CD4-positive, CD25-positive, alpha-beta regulatory T cell (primary cell): ENCODE measurements around the gene DEF6. TPM values are rescaled to one million over a fixed set of nuclear protein-coding genes. Genes with fewer than 3 reads are reported as not detected.

Experiments used
- ATAC-seq, 2 donors: fragments of 150-1000 bp; cut with Tn5 transposase; one replicate each; pipeline ENCODE4 v1.10.0; 2021; ENCODE audit warnings: low read depth in 2 of 2, moderate number of reproducible peaks in 2 of 2, moderate library complexity in 1 of 2
- DNase-seq, 3 donors: peaks; one replicate each; pipeline versions ENCODE4 v3.0.0 to v3.0.0-alpha.2; 2012 to 2022; ENCODE audit warnings: mixed read lengths in 1 of 3
- H3K27ac ChIP-seq: one replicate; pipeline ENCODE4 v1.7.0; 2013; ENCODE audit warnings: mild to moderate bottlenecking, low read length; ENCODE audit not compliant: insufficient read depth, poor library complexity, severe bottlenecking
- H3K27me3 ChIP-seq: one replicate; pipeline ENCODE4 v1.7.0; 2013; ENCODE audit warnings: low read length; ENCODE audit not compliant: control insufficient read depth, insufficient read depth
- H3K36me3 ChIP-seq: one replicate; pipeline ENCODE4 v1.7.0; 2013; ENCODE audit warnings: mild to moderate bottlenecking, low read length, moderate library complexity; ENCODE audit not compliant: control insufficient read depth, insufficient read depth
- H3K4me1 ChIP-seq: 2 replicates; pipeline ENCODE4 v1.7.0; 2013; ENCODE audit warnings: mild to moderate bottlenecking, low read length; ENCODE audit not compliant: insufficient read depth, control insufficient read depth, poor library complexity, severe bottlenecking
- H3K4me3 ChIP-seq: one replicate; pipeline ENCODE4 v1.7.0; 2013; ENCODE audit warnings: low read depth, mild to moderate bottlenecking, low read length, moderate library complexity
- H3K9me3 ChIP-seq, 2 experiments: 1 replicate in 1 of 2; 2 replicates in 1 of 2; pipeline ENCODE4 v1.7.0; 2013; ENCODE audit warnings: low read length in 2 of 2, mild to moderate bottlenecking in 1 of 2, moderate library complexity in 1 of 2; ENCODE audit not compliant: control insufficient read depth in 2 of 2
- H3K27ac Mint-ChIP-seq, 3 donors: one replicate each; pipeline ENCODE4 v1.8.0; 2020 to 2022; ENCODE audit warnings: mild to moderate bottlenecking in 3 of 3, mixed read lengths in 3 of 3, moderate library complexity in 2 of 3
- H3K27me3 Mint-ChIP-seq: one replicate; pipeline ENCODE4 v1.8.0; 2022; ENCODE audit warnings: mild to moderate bottlenecking, mixed read lengths
- H3K36me3 Mint-ChIP-seq: one replicate; pipeline ENCODE4 v1.8.0; 2020; ENCODE audit warnings: mixed read lengths
- H3K4me1 Mint-ChIP-seq, 4 donors: one replicate each; pipeline ENCODE4 v1.8.0; 2020 to 2022; ENCODE audit warnings: mixed read lengths in 4 of 4, mild to moderate bottlenecking in 1 of 4
- H3K4me3 Mint-ChIP-seq, 4 donors: one replicate each; pipeline ENCODE4 v1.8.0; 2020 to 2022; ENCODE audit warnings: mild to moderate bottlenecking in 4 of 4, mixed read lengths in 4 of 4, moderate library complexity in 3 of 4
- H3K9me3 Mint-ChIP-seq, 7 donors: one replicate each; pipeline ENCODE4 v1.8.0; 2020 to 2022; ENCODE audit warnings: mixed read lengths in 7 of 7, mild to moderate bottlenecking in 3 of 7, moderate library complexity in 2 of 7
- polyA plus RNA-seq, 4 donors: library from polyadenylated mRNA; unstranded; fragments of 300-500 nt; fragmentation: Illumina TruSeq; gene quantifications; one replicate each; pipeline ENCODE4 v1.2.3, GENCODE V29; 2021
- total RNA-seq: library from RNA; stranded (reverse); gene quantifications from one replicate; pipeline ENCODE4 v1.2.3, GENCODE V29; 2022

DEF6 gene
- total and polyA plus RNA-seq, 5 donors from 2014 or later = 134 to 247 (median 141) TPM

GRCh38 chr6:35259194-35259947 is 38.2 kb upstream of the DEF6 start, which contains the start of gene ZNF76:
Gene ZNF76, plus strand, starts transcription at chr6:35259735. Its CDS starts 21,417 bp downstream, at chr6:35281152.
- H3K4me3 Mint-ChIP-seq = peak within 1 kb of the TSS; percentile 93 to 97 (median 97)

GRCh38 chr6:35259948-35260590 is 37.5 kb upstream of the DEF6 start:
- Histone ChIP-seq H3K9me3 (no peaks in the 10 kb centered on the region), H3K27ac (peak overlapping the region; percentile 97), H3K36me3 (no peaks in the 10 kb centered on the region), H3K4me1 (peaks cover 32% of the 10 kb centered on the region), H3K4me3 (peak overlapping the region; percentile 76), H3K27me3 (no peaks in the 10 kb centered on the region)
- peak; percentile 72 to 83 (median 77) for DNase-seq
- no peaks in the 10 kb centered on the region for H3K36me3 Mint-ChIP-seq
- no peaks in the 10 kb centered on the region for H3K27me3 Mint-ChIP-seq
- peak overlapping the region; percentile 93 to 95 (median 93) for H3K4me3 Mint-ChIP-seq
- H3K9me3 Mint-ChIP-seq = no peaks in the 10 kb centered on the region
- ATAC-seq = peak; percentile 30 to 43
- peaks cover 23 to 64% (median 47%) of the 10 kb centered on the region in 4 donors for H3K4me1 Mint-ChIP-seq
- peak overlapping the region; percentile 99 to 100 (median 99) for H3K27ac Mint-ChIP-seq

More at GRCh38 chr6:35259194-35259947, 38.2 kb upstream of the DEF6 start, which contains the start of gene ZNF76:
- no peaks in the 10 kb centered on the region for H3K9me3 Mint-ChIP-seq
- H3K27me3 Mint-ChIP-seq = no peaks in the 10 kb centered on the region
- DNase-seq = peak; percentile 91 to 94 (median 91)
- Histone ChIP-seq H3K4me1 (peaks cover 32% of the 10 kb centered on the region), H3K27ac (peak within 1 kb of the TSS; percentile 97), H3K9me3 (no peaks in the 10 kb centered on the region), H3K4me3 (peak within 1 kb of the TSS; percentile 77), H3K27me3 (no peaks in the 10 kb centered on the region), H3K36me3 (no peaks in the 10 kb centered on the region)
- H3K36me3 Mint-ChIP-seq = no peaks in the 10 kb centered on the region
- peaks cover 22 to 59% (median 47%) of the 10 kb centered on the region in 4 donors for H3K4me1 Mint-ChIP-seq
- peak within 1 kb of the TSS; percentile 99 to 100 (median 99) for H3K27ac Mint-ChIP-seq
- peak; percentile 85 for ATAC-seq

- ATAC-seq (no peak), DNase-seq (no peak)
- Mint-ChIP-seq H3K4me3 (peak overlapping the region; percentile 93 to 95 (median 93)), H3K27ac (peak overlapping the region; percentile 99 to 100 (median 99)), H3K27me3 (no peaks in the 10 kb centered on the region), H3K36me3 (no peaks in the 10 kb centered on the region), H3K9me3 (no peaks in the 10 kb centered on the region), H3K4me1 (peaks cover 28 to 70% (median 50%) of the 10 kb centered on the region in 4 donors)
- Histone ChIP-seq H3K4me1 (peaks cover 32% of the 10 kb centered on the region), H3K4me3 (peak overlapping the region; percentile 76), H3K9me3 (no peaks in the 10 kb centered on the region), H3K36me3 (no peaks in the 10 kb centered on the region), H3K27ac (peak overlapping the region; percentile 97), H3K27me3 (no peaks in the 10 kb centered on the region)
These were observed 36.7 kb upstream of the DEF6 start for GRCh38 chr6:35260591-35261570.

- ATAC-seq = no peak
- H3K4me3 ChIP-seq = no peak overlapping the region
- no peak for DNase-seq
- Mint-ChIP-seq H3K36me3 (peaks cover 2% of the 10 kb centered on the region), H3K4me3 (peak overlapping the region in 3 of 4 donors; percentile 0 to 71 (median 27)), H3K4me1 (peaks cover 31 to 70% (median 52%) of the 10 kb centered on the region in 4 donors), H3K9me3 (no peaks in the 10 kb centered on the region), H3K27ac (peak overlapping the region; percentile 8 to 82 (median 27)), H3K27me3 (no peaks in the 10 kb centered on the region)
- no peaks in the 10 kb centered on the region for H3K9me3 ChIP-seq
- no peaks in the 10 kb centered on the region for H3K36me3 ChIP-seq
- peak overlapping the region; percentile 97 for H3K27ac ChIP-seq
- peaks cover 32% of the 10 kb centered on the region for H3K4me1 ChIP-seq
- no peaks in the 10 kb centered on the region for H3K27me3 ChIP-seq
These were observed 35.0 kb upstream of the DEF6 start for GRCh38 chr6:35262596-35262995.

GRCh38 chr6:35264550-35265274 is 32.9 kb upstream of the DEF6 start:
- ATAC-seq = no peak
- peaks cover 38 to 67% (median 55%) of the 10 kb centered on the region in 4 donors for H3K4me1 Mint-ChIP-seq
- peaks cover 10% of the 10 kb centered on the region for H3K36me3 Mint-ChIP-seq
- H3K27me3 Mint-ChIP-seq = no peaks in the 10 kb centered on the region
- H3K4me1 ChIP-seq = peaks cover 18% of the 10 kb centered on the region
- H3K27ac ChIP-seq = no peak overlapping the region
- H3K27ac Mint-ChIP-seq = peak overlapping the region; percentile 52 to 79 (median 72)
- no peak overlapping the region for H3K4me3 ChIP-seq
- no peak for DNase-seq
- no peaks in the 10 kb centered on the region for H3K9me3 Mint-ChIP-seq
- H3K36me3 ChIP-seq = no peaks in the 10 kb centered on the region
- H3K4me3 Mint-ChIP-seq = peak overlapping the region in 1 of 4 donors; percentile 80
- no peaks in the 10 kb centered on the region for H3K9me3 ChIP-seq
- no peaks in the 10 kb centered on the region for H3K27me3 ChIP-seq

- H3K4me1 Mint-ChIP-seq = peaks cover 38 to 66% (median 51%) of the 10 kb centered on the region in 4 donors
- H3K36me3 ChIP-seq = no peaks in the 10 kb centered on the region
- peak overlapping the region in 1 of 3 donors; percentile 8 for H3K27ac Mint-ChIP-seq
- no peaks in the 10 kb centered on the region for H3K9me3 ChIP-seq
- no peak for DNase-seq
- ATAC-seq = no peak
- peaks cover 10% of the 10 kb centered on the region for H3K4me1 ChIP-seq
- no peak overlapping the region for H3K27ac ChIP-seq
- no peaks in the 10 kb centered on the region for H3K27me3 ChIP-seq
- no peak overlapping the region for H3K4me3 Mint-ChIP-seq
- H3K27me3 Mint-ChIP-seq = no peaks in the 10 kb centered on the region
- H3K4me3 ChIP-seq = no peak overlapping the region
- H3K36me3 Mint-ChIP-seq = peaks cover 15% of the 10 kb centered on the region
- no peaks in the 10 kb centered on the region for H3K9me3 Mint-ChIP-seq
These were observed 32.1 kb upstream of the DEF6 start for GRCh38 chr6:35265523-35265922.
